K562 (cell line): Measurements from ENCODE around the gene GPR25. TPM values are rescaled to one million over a fixed set of nuclear protein-coding genes. Genes with fewer than 3 reads are reported as not detected.

Experiments used
- ATF1 ChIP-seq, 2 experiments: fragments of 450-650 bp in 1 of 2; IDR thresholded peaks; 2 replicates each; pipeline ENCODE4 v1.6.1; 2016; ENCODE audit warnings: missing compliant biosample characterization in 1 of 2, missing genetic modification characterization in 1 of 2
- BACH1 ChIP-seq: fragments of 200-800 bp; sonication (Bioruptor generic); IDR thresholded peaks from 2 replicates; pipeline ENCODE4 v1.6.1; 2016; ENCODE audit warnings: missing genetic modification characterization, missing compliant biosample characterization
- BCL6 ChIP-seq: fragments of 250-450 bp; sonication (Bioruptor Pico); IDR thresholded peaks from 2 replicates; pipeline ENCODE4 v1.4.0; 2020
- CREB3 ChIP-seq: fragments of 450-650 bp; conservative IDR thresholded peaks from 2 replicates; pipeline ENCODE4 v1.6.1; 2016; ENCODE audit warnings: missing genetic modification characterization, low read depth, mild to moderate bottlenecking, missing compliant biosample characterization, moderate library complexity
- ELF1 ChIP-seq: fragments of 200-800 bp; sonication (Bioruptor generic); IDR thresholded peaks from 2 replicates; pipeline ENCODE4 v1.6.1; 2016; ENCODE audit warnings: missing genetic modification characterization, missing compliant biosample characterization
- ERF ChIP-seq: fragments of 450-650 bp; formaldehyde crosslinking; IDR thresholded peaks from 2 replicates; pipeline ENCODE4 v1.4.0; 2020; ENCODE audit warnings: mild to moderate bottlenecking, mixed read lengths
- GABPA ChIP-seq: fragments of 200-800 bp; sonication (Bioruptor generic); conservative IDR thresholded peaks from 2 replicates; pipeline ENCODE4 v1.6.1; 2016; ENCODE audit warnings: low read depth, missing genetic modification characterization, missing compliant biosample characterization
- GTF2A2 ChIP-seq: IDR thresholded peaks from 2 replicates; pipeline ENCODE4 v1.6.1; 2016; ENCODE audit warnings: mild to moderate bottlenecking, missing genetic modification characterization, missing compliant biosample characterization
- HINFP ChIP-seq: fragments of 450-650 bp; conservative IDR thresholded peaks from 2 replicates; pipeline ENCODE4 v1.6.1; 2016; ENCODE audit warnings: missing genetic modification characterization, low read depth, mild to moderate bottlenecking, control low read depth, missing compliant biosample characterization
- HIVEP1 ChIP-seq: fragments of 250-450 bp; sonication (Bioruptor Pico); IDR thresholded peaks from 2 replicates; pipeline ENCODE4 v1.4.0; 2020; ENCODE audit warnings: mild to moderate bottlenecking
- HMG20A ChIP-seq: fragments of 450-650 bp; formaldehyde crosslinking; conservative IDR thresholded peaks from 2 replicates; pipeline ENCODE4 v1.4.0; 2020; ENCODE audit warnings: mild to moderate bottlenecking, mixed read lengths
- MAZ ChIP-seq, 2 experiments: fragments of 450-650 bp in 1 of 2; sonication (generic) in 1 of 2; formaldehyde crosslinking; IDR thresholded peaks in 1 of 2; conservative IDR thresholded peaks in 1 of 2; 2 replicates each; pipeline versions ENCODE4 v1.4.0 to v1.5.0; 2020; ENCODE audit warnings: mild to moderate bottlenecking in 1 of 2, missing genetic modification reagents in 1 of 2
- MEF2A ChIP-seq: IDR thresholded peaks from 2 replicates; pipeline ENCODE4 v1.6.1; 2011; ENCODE audit warnings: low read depth, mild to moderate bottlenecking, low read length, moderate library complexity; ENCODE audit not compliant: control insufficient read depth
- PHF21A ChIP-seq: fragments of 450-650 bp; IDR thresholded peaks from 2 replicates; pipeline ENCODE4 v1.6.1; 2017; ENCODE audit warnings: low read depth, borderline replicate concordance
- PURB ChIP-seq: sonication (generic); formaldehyde crosslinking; IDR thresholded peaks from 2 replicates; pipeline ENCODE4 v1.9.0; 2021; ENCODE audit warnings: low read depth, mild to moderate bottlenecking, missing genetic modification reagents
- SMARCB1 ChIP-seq: IDR thresholded peaks from 2 replicates; pipeline ENCODE4 v1.6.1; 2011; ENCODE audit warnings: improper control_type of control experiment, low read depth; ENCODE audit not compliant: insufficient read length
- TAL1 ChIP-seq: fragments of 450-650 bp; IDR thresholded peaks from 2 replicates; pipeline ENCODE4 v1.6.1; 2016; ENCODE audit warnings: mild to moderate bottlenecking
- TCF15 ChIP-seq: fragments of 250-450 bp; sonication (Bioruptor Pico); IDR thresholded peaks from 2 replicates; pipeline ENCODE4 v1.8.0; 2022; ENCODE audit warnings: moderate library complexity, mild to moderate bottlenecking, inconsistent platforms
- TCFL5 ChIP-seq: fragments of 250-450 bp; sonication (Bioruptor Pico); conservative IDR thresholded peaks from 2 replicates; pipeline ENCODE4 v1.6.1; 2021; ENCODE audit warnings: mild to moderate bottlenecking, moderate library complexity, matching md5 sums
- TEAD1 ChIP-seq, 2 experiments: fragments of 450-650 bp in 1 of 2; sonication (generic) in 1 of 2; formaldehyde crosslinking; IDR thresholded peaks; 2 replicates each; pipeline versions ENCODE4 v1.4.0 to v1.8.0; 2020 to 2022; ENCODE audit warnings: mild to moderate bottlenecking in 2 of 2, missing genetic modification reagents in 1 of 2
- TFAP4 ChIP-seq: sonication (generic); formaldehyde crosslinking; IDR thresholded peaks from 2 replicates; pipeline ENCODE4 v1.8.0; 2022; ENCODE audit warnings: missing genetic modification reagents, mild to moderate bottlenecking, moderate library complexity, borderline replicate concordance
- TOE1 ChIP-seq, 2 experiments: fragments of 450-650 bp in 1 of 2; sonication (generic) in 1 of 2; formaldehyde crosslinking in 1 of 2; IDR thresholded peaks; 2 replicates each; pipeline versions ENCODE4 v1.7.1 to v1.8.0; 2016 to 2022; ENCODE audit warnings: borderline replicate concordance in 2 of 2, mild to moderate bottlenecking in 2 of 2, antibody characterized with exemption in 1 of 2, inconsistent platforms in 1 of 2, low read depth in 1 of 2, missing genetic modification reagents in 1 of 2, moderate library complexity in 1 of 2
- ZNF239 ChIP-seq: fragments of 250-450 bp; sonication (Bioruptor Pico); IDR thresholded peaks from 2 replicates; pipeline ENCODE4 v1.4.0; 2020; ENCODE audit warnings: mild to moderate bottlenecking
- ZNF76 ChIP-seq: fragments of 250-450 bp; sonication (Bioruptor Pico); IDR thresholded peaks from 2 replicates; pipeline ENCODE4 v1.4.0; 2020; ENCODE audit warnings: mild to moderate bottlenecking, moderate library complexity, borderline replicate concordance
- ZNF766 ChIP-seq: fragments of 200-800 bp; sonication (Bioruptor generic); conservative IDR thresholded peaks from 2 replicates; pipeline ENCODE4 v1.6.1; 2016; ENCODE audit warnings: missing genetic modification characterization, missing compliant biosample characterization
- polyA plus RNA-seq, 8 experiments: library from polyadenylated mRNA; depleted of rRNA in 4 of 8; stranded (reverse) in 5 of 8; unstranded in 3 of 8; fragments of >200 nt; fragmentation: Nextera tagmentation in 2 of 8; fragmentation: Illumina TruSeq in 1 of 8; extraction: Ambion mirVana in 2 of 8; extraction: Trizol in 1 of 8; gene quantifications; 2 replicates each; pipeline versions ENCODE4 v1.2.1 to v1.2.3, GENCODE V29; 2011 to 2014; ENCODE audit warnings: inconsistent platforms in 1 of 8, missing spikeins in 1 of 8
- total RNA-seq, 7 experiments: library from RNA; depleted of rRNA in 6 of 7; stranded (reverse); fragments of >200 nt in 6 of 7; fragmentation: Illumina TruSeq in 2 of 7; extraction: Trizol in 2 of 7; gene quantifications; 2 replicates each; pipeline versions ENCODE4 v1.2.1 to v1.2.3, GENCODE V29; 2011 to 2021; ENCODE audit warnings: low replicate concordance in 1 of 7

Gene GPR25
- total and polyA plus RNA-seq, 9 of the 15 experiments (the other 6 are each of a cell fraction or from before 2014, with no cell fraction given), result not detected

GRCh38 chr1:200886594-200886993, 13.8 kb downstream of the GPR25 start (continued):
- TF ChIP-seq HINFP (tag), result peak; percentile 70; the same call in 1 of the 2 replicates
- peak in 1 of 2 experiments; percentile 60; a peak in 2 of 4 replicates for TF ChIP-seq MAZ (CRISPR knock-in tag; conservative IDR thresholded peaks at IDR 0.05 in 1 of 2, IDR thresholded peaks at IDR 0.05 in 1 of 2)
- peak; percentile 68; the same call in 1 of the 2 replicates for TF ChIP-seq TCF15
- peak; percentile 85 for TF ChIP-seq ZNF239 (CRISPR knock-in tag)
- TF ChIP-seq BACH1 (tag), result peak; percentile 62; the same call in 1 of the 2 replicates
- TF ChIP-seq TAL1, result peak; percentile 50; the same call in 1 of the 2 replicates
- peak in 1 of 2 experiments; percentile 97; a peak in 2 of 4 replicates for TF ChIP-seq TEAD1 (CRISPR knock-in tag; IDR thresholded peaks at IDR 0.05)
- no peak for TF ChIP-seq MEF2A
- TF ChIP-seq CREB3, result peak; percentile 92
- TF ChIP-seq SMARCB1, result no peak
- TF ChIP-seq ERF, result peak; percentile 54; the same call in 1 of the 2 replicates
- TF ChIP-seq GTF2A2 (tag), result peak; percentile 72; the same call in 1 of the 2 replicates
- peak; percentile 93 for TF ChIP-seq ZNF766 (CRISPR knock-in tag)
- peak; percentile 90 for TF ChIP-seq BCL6
- TF ChIP-seq ZNF76 (CRISPR knock-in tag), result peak; percentile 90
- TF ChIP-seq HMG20A (CRISPR knock-in tag), result no peak
- TF ChIP-seq ATF1 (CRISPR knock-in tag; IDR thresholded peaks at IDR 0.05), result no peak
- TF ChIP-seq ATF1 (tag; IDR thresholded peaks at IDR 0.05), result peak; percentile 21; the same call in 1 of the 2 replicates
- TF ChIP-seq PHF21A, result no peak
- peak; percentile 83; the same call in 1 of the 2 replicates for TF ChIP-seq HIVEP1 (CRISPR knock-in tag)
- TF ChIP-seq PURB (CRISPR knock-in tag), result no peak
- no peak for TF ChIP-seq TOE1 (IDR thresholded peaks at IDR 0.05; ENCODE audit: borderline replicate concordance)
- TF ChIP-seq TOE1 (CRISPR knock-in tag; IDR thresholded peaks at IDR 0.05; ENCODE audit: borderline replicate concordance, low read depth), result no peak
- peak; percentile 87 for TF ChIP-seq TCFL5 (CRISPR knock-in tag)
- 0 out of 2 replicates have a peak, but pooled peaks have one; percentile 16 for TF ChIP-seq GABPA (tag)
- TF ChIP-seq TFAP4, result no peak
- TF ChIP-seq ELF1 (tag), result no peak
